Mesendoderm (in vitro differentiated cells): ENCODE measurements around the gene ZNF428.

Source experiments
- DNase-seq: peaks from one replicate; pipeline ENCODE4 v3.0.0; 2013
- H2AK5ac ChIP-seq: 2 replicates; pipeline ENCODE4 v1.6.1; 2013; ENCODE audit warnings: low read length, inconsistent platforms
- H2BK120ac ChIP-seq: 2 replicates; pipeline ENCODE4 v1.6.1; 2013; ENCODE audit warnings: low read depth, mild to moderate bottlenecking, low read length, moderate library complexity, mixed read lengths
- H2BK15ac ChIP-seq: replicated peaks from 2 replicates; pipeline ENCODE4 v1.6.1; 2013; ENCODE audit warnings: low read depth, mild to moderate bottlenecking, moderate library complexity
- H2BK5ac ChIP-seq: 2 replicates; pipeline ENCODE4 v1.6.1; 2013; ENCODE audit warnings: low read length, inconsistent platforms
- H3K18ac ChIP-seq: 2 replicates; pipeline ENCODE4 v1.6.1; 2013; ENCODE audit warnings: mild to moderate bottlenecking, low read length, mixed read lengths
- H3K23ac ChIP-seq: one replicate; pipeline ENCODE4 v1.6.1; 2013; ENCODE audit warnings: low read length
- H3K27ac ChIP-seq: 2 replicates; pipeline ENCODE4 v1.5.1; 2013; ENCODE audit warnings: low read depth, mild to moderate bottlenecking, inconsistent platforms, low read length, moderate library complexity
- H3K27me3 ChIP-seq: 2 replicates; pipeline ENCODE4 v1.6.1; 2013; ENCODE audit warnings: low read length, control low read depth, mild to moderate bottlenecking, inconsistent platforms; ENCODE audit not compliant: insufficient read depth, poor library complexity
- H3K36me3 ChIP-seq: 2 replicates; pipeline ENCODE4 v1.6.1; 2013; ENCODE audit warnings: low read length, inconsistent platforms; ENCODE audit not compliant: control insufficient read depth, insufficient read depth
- H3K4ac ChIP-seq: one replicate; pipeline ENCODE4 v1.6.1; 2013; ENCODE audit warnings: low read depth, mild to moderate bottlenecking, low read length, moderate library complexity
- H3K4me1 ChIP-seq: 2 replicates; pipeline ENCODE4 v1.6.1; 2013; ENCODE audit warnings: low read depth, low read length, inconsistent platforms; ENCODE audit not compliant: control insufficient read depth
- H3K4me2 ChIP-seq: 2 replicates; pipeline ENCODE4 v1.6.1; 2013; ENCODE audit warnings: low read length
- H3K4me3 ChIP-seq: 2 replicates; pipeline ENCODE4 v1.5.1; 2013; ENCODE audit warnings: mild to moderate bottlenecking, low read length
- H3K56ac ChIP-seq: one replicate; pipeline ENCODE4 v1.6.1; 2013; ENCODE audit warnings: low read length
- H3K79me1 ChIP-seq: 2 replicates; pipeline ENCODE4 v1.6.1; 2013; ENCODE audit warnings: low read length, inconsistent platforms
- H3K79me2 ChIP-seq: 2 replicates; pipeline ENCODE4 v1.6.1; 2013; ENCODE audit warnings: mild to moderate bottlenecking, low read length; ENCODE audit not compliant: control insufficient read depth, insufficient read depth
- H3K9ac ChIP-seq: 2 replicates; pipeline ENCODE4 v1.6.1; 2013; ENCODE audit warnings: low read length, inconsistent platforms
- H4K5ac ChIP-seq: one replicate; pipeline ENCODE4 v1.6.1; 2013; ENCODE audit warnings: low read length
- H4K8ac ChIP-seq: one replicate; pipeline ENCODE4 v1.6.1; 2013; ENCODE audit warnings: low read depth, mild to moderate bottlenecking, control low read depth, low read length, moderate library complexity
- WGBS: extraction: QIAGEN DNeasy Blood & Tissue Kit; methylation state at CpG from one replicate; pipeline ENCODE4 v1.1.7; 2013; ENCODE audit warnings: low lambda C conversion rate, missing lambda C conversion rate; ENCODE audit not compliant: insufficient coverage; ENCODE audit errors: extremely low coverage; 5-methylcytosine and 5-hydroxymethylcytosine counted together

The ZNF428 gene

GRCh38 chr19:43643326-43643725 is 23.9 kb upstream of the ZNF428 start:
- Histone ChIP-seq H3K18ac (no peak overlapping the region), H3K4me2 (no peak overlapping the region), H3K27ac (no peak overlapping the region), H2BK15ac (no peak overlapping the region), H3K79me2 (no peaks in the 10 kb centered on the region), H3K79me1 (no peaks in the 10 kb centered on the region), H3K36me3 (no peaks in the 10 kb centered on the region), H3K9ac (no peak overlapping the region), H3K4me1 (no peaks in the 10 kb centered on the region), H2AK5ac (no peak overlapping the region), H4K5ac (no peak overlapping the region), H4K8ac (no peak overlapping the region), H2BK5ac (no peak overlapping the region), H3K27me3 (peaks cover 7% of the 10 kb centered on the region), H3K23ac (no peak overlapping the region), H3K4me3 (no peak overlapping the region), H3K56ac (no peak overlapping the region), H3K4ac (no peak overlapping the region), H2BK120ac (no peak overlapping the region)
- no CpG with 5 or more reads among the region's 3 CpGs for WGBS
- DNase-seq: no peak

- no peak overlapping the region for H3K23ac ChIP-seq
- no peak overlapping the region for H3K4ac ChIP-seq
- H3K79me2 ChIP-seq: no peaks in the 10 kb centered on the region
- no peak for DNase-seq
- no peak overlapping the region for H3K4me2 ChIP-seq
- no peak overlapping the region for H3K9ac ChIP-seq
- no peak overlapping the region for H3K18ac ChIP-seq
- H3K27ac ChIP-seq: no peak overlapping the region
- H2BK15ac ChIP-seq: no peak overlapping the region
- no CpG with 5 or more reads among the region's 4 CpGs for WGBS
- no peaks in the 10 kb centered on the region for H3K4me1 ChIP-seq
- no peak overlapping the region for H4K8ac ChIP-seq
- H2AK5ac ChIP-seq: no peak overlapping the region
- no peak overlapping the region for H4K5ac ChIP-seq
- no peak overlapping the region for H3K56ac ChIP-seq
- H2BK120ac ChIP-seq: no peak overlapping the region
- H3K36me3 ChIP-seq: no peaks in the 10 kb centered on the region
- H2BK5ac ChIP-seq: no peak overlapping the region
- peaks cover 8% of the 10 kb centered on the region for H3K27me3 ChIP-seq
- no peaks in the 10 kb centered on the region for H3K79me1 ChIP-seq
- H3K4me3 ChIP-seq: no peak overlapping the region
These were observed 23.1 kb upstream of the ZNF428 start for GRCh38 chr19:43642531-43642930.

GRCh38 chr19:43641333-43641732 is 21.9 kb upstream of the ZNF428 start:
- Histone ChIP-seq H3K4me3 (no peak overlapping the region), H2BK120ac (no peak overlapping the region), H3K23ac (no peak overlapping the region), H3K4me1 (no peaks in the 10 kb centered on the region), H4K5ac (no peak overlapping the region), H2BK5ac (no peak overlapping the region), H2BK15ac (no peak overlapping the region), H3K27ac (no peak overlapping the region), H3K27me3 (peaks cover 8% of the 10 kb centered on the region), H3K4me2 (no peak overlapping the region), H3K56ac (no peak overlapping the region), H3K79me2 (no peaks in the 10 kb centered on the region), H3K36me3 (no peaks in the 10 kb centered on the region), H2AK5ac (no peak overlapping the region), H3K4ac (no peak overlapping the region), H3K18ac (no peak overlapping the region), H4K8ac (no peak overlapping the region), H3K9ac (no peak overlapping the region), H3K79me1 (no peaks in the 10 kb centered on the region)
- no CpG with 5 or more reads among the region's 2 CpGs for WGBS
- peak; percentile 44 for DNase-seq

- H4K5ac ChIP-seq: no peak overlapping the region
- peak overlapping the region; percentile 86 for H3K4me2 ChIP-seq
- no peak overlapping the region for H3K4ac ChIP-seq
- no peaks in the 10 kb centered on the region for H3K4me1 ChIP-seq
- no peak overlapping the region for H4K8ac ChIP-seq
- H3K36me3 ChIP-seq: no peaks in the 10 kb centered on the region
- no peaks in the 10 kb centered on the region for H3K79me2 ChIP-seq
- H2AK5ac ChIP-seq: no peak overlapping the region
- peaks cover 8% of the 10 kb centered on the region for H3K27me3 ChIP-seq
- no peak for DNase-seq
- no peak overlapping the region for H2BK15ac ChIP-seq
- peak overlapping the region; percentile 88 for H3K56ac ChIP-seq
- H3K9ac ChIP-seq: peak overlapping the region; percentile 72
- H3K18ac ChIP-seq: no peak overlapping the region
- no peak overlapping the region for H2BK5ac ChIP-seq
- peak overlapping the region; percentile 62 for H3K4me3 ChIP-seq
- H2BK120ac ChIP-seq: no peak overlapping the region
- no peak overlapping the region for H3K23ac ChIP-seq
- no CpG with 5 or more reads among the region's 9 CpGs for WGBS
- no peaks in the 10 kb centered on the region for H3K79me1 ChIP-seq
- no peak overlapping the region for H3K27ac ChIP-seq
These were observed 21.0 kb upstream of the ZNF428 start for GRCh38 chr19:43640424-43640757.

- peak within 1 kb of the TSS; percentile 86 for H3K4me2 ChIP-seq
- no CpG with 5 or more reads among the region's 110 CpGs for WGBS
- no peak within 1 kb of the TSS for H2BK120ac ChIP-seq
- H3K36me3 ChIP-seq: no peaks in the 10 kb centered on the region
- no peak within 1 kb of the TSS for H4K5ac ChIP-seq
- DNase-seq: no peak
- peak within 1 kb of the TSS; percentile 4 for H3K18ac ChIP-seq
- H3K27ac ChIP-seq: no peak within 1 kb of the TSS
- no peak within 1 kb of the TSS for H2BK15ac ChIP-seq
- H3K4ac ChIP-seq: no peak within 1 kb of the TSS
- H3K56ac ChIP-seq: peak within 1 kb of the TSS; percentile 88
- H3K23ac ChIP-seq: peak within 1 kb of the TSS; percentile 80
- peak within 1 kb of the TSS; percentile 72 for H3K9ac ChIP-seq
- H3K4me1 ChIP-seq: no peaks in the 10 kb centered on the region
- H2AK5ac ChIP-seq: no peak within 1 kb of the TSS
- H4K8ac ChIP-seq: no peak within 1 kb of the TSS
- H3K27me3 ChIP-seq: peaks cover 8% of the 10 kb centered on the region
- no peaks in the 10 kb centered on the region for H3K79me2 ChIP-seq
- H3K4me3 ChIP-seq: peak within 1 kb of the TSS; percentile 62
- H3K79me1 ChIP-seq: no peaks in the 10 kb centered on the region
- H2BK5ac ChIP-seq: no peak within 1 kb of the TSS
These were observed 20.3 kb upstream of the ZNF428 start, which contains the start of gene CADM4 for GRCh38 chr19:43639519-43640423. CADM4 (minus strand) TSS chr19:43639850; CDS start chr19:43639790, 60 bp downstream.
